Measurements from ENCODE around the gene GDAP2. TPM values are rescaled to one million over a fixed set of nuclear protein-coding genes. Genes with fewer than 3 reads are reported as not detected.

The GDAP2 gene
- total RNA-seq, 2 donors from 2014 or later: 15.8 to 20.8 TPM

- intact Hi-C loops (cut with DNase I): no loop called here
- WGBS, 2 donors: 80 to 82% methylated on average over 1 to 3 of the region's 3 CpGs
- Histone ChIP-seq H3K27ac (no peak overlapping the region), H3K36me3 (replicated peaks in 1 of 2; ENCODE audit: insufficient read depth in 1 of 2, low read depth in 2 of 2) (no peaks in the 10 kb centered on the region), H3K4me1 (peaks cover 30% of the 10 kb centered on the region), H3K27me3 (no peaks in the 10 kb centered on the region), H3K4me3 (no peak overlapping the region), H3K9me3 (no peaks in the 10 kb centered on the region)
- ATAC-seq (peak; percentile 40), DNase-seq (no peak)
- TF ChIP-seq POLR2A (IDR thresholded peaks at IDR 0.05) (no peak), CTCF (IDR thresholded peaks at IDR 0.05) (peak in 2 of 7 experiments; percentile 7 to 19)
Measured at GRCh38 chr1:117842408-117843170, 86.8 kb downstream of the GDAP2 start.

- DNase-seq (no peak), ATAC-seq (no peak)
- Histone ChIP-seq H3K36me3 (replicated peaks in 1 of 2; ENCODE audit: insufficient read depth in 1 of 2, low read depth in 2 of 2) (no peaks in the 10 kb centered on the region), H3K4me3 (no peak overlapping the region), H3K4me1 (peaks cover 16% of the 10 kb centered on the region), H3K27ac (no peak overlapping the region), H3K9me3 (no peaks in the 10 kb centered on the region), H3K27me3 (no peaks in the 10 kb centered on the region)
- WGBS, 2 donors: 94 to 96% methylated on average over 3 of the region's 3 CpGs
- intact Hi-C loops (cut with DNase I): no loop called here
- TF ChIP-seq POLR2A (IDR thresholded peaks at IDR 0.05) (no peak), CTCF (IDR thresholded peaks at IDR 0.05) (no peak)
Measured at GRCh38 chr1:117841117-117841650, 88.2 kb downstream of the GDAP2 start.

GRCh38 chr1:117838911-117839310 lies 90.5 kb downstream of the GDAP2 start:
- Histone ChIP-seq H3K36me3 (replicated peaks in 1 of 2; ENCODE audit: insufficient read depth in 1 of 2, low read depth in 2 of 2) (no peaks in the 10 kb centered on the region), H3K4me3 (no peak overlapping the region), H3K4me1 (peaks cover 16% of the 10 kb centered on the region), H3K9me3 (no peaks in the 10 kb centered on the region), H3K27ac (no peak overlapping the region), H3K27me3 (no peaks in the 10 kb centered on the region)
- ATAC-seq: no peak
- 93 to 96% methylated on average over 3 of the region's 3 CpGs for WGBS, 2 donors
- DNase-seq: no peak
- no peak for TF ChIP-seq CTCF (IDR thresholded peaks at IDR 0.05)
- no peak for TF ChIP-seq POLR2A (IDR thresholded peaks at IDR 0.05)
- intact Hi-C loops (cut with DNase I): no loop called here

GRCh38 chr1:117836069-117836468 lies 93.4 kb downstream of the GDAP2 start:
- Histone ChIP-seq H3K36me3 (replicated peaks in 1 of 2; ENCODE audit: insufficient read depth in 1 of 2, low read depth in 2 of 2) (no peaks in the 10 kb centered on the region), H3K27ac (no peak overlapping the region), H3K4me1 (peaks cover 17% of the 10 kb centered on the region), H3K9me3 (no peaks in the 10 kb centered on the region), H3K27me3 (no peaks in the 10 kb centered on the region), H3K4me3 (no peak overlapping the region)
- WGBS, 2 donors: 79 to 100% methylated on average over 1 of the region's 1 CpG
- no peak for DNase-seq
- TF ChIP-seq CTCF (IDR thresholded peaks at IDR 0.05) (no peak), POLR2A (IDR thresholded peaks at IDR 0.05) (no peak)
- intact Hi-C loops (cut with DNase I): no loop called here
- no peak for ATAC-seq

GRCh38 chr1:117834416-117834815 lies 95.0 kb downstream of the GDAP2 start:
- TF ChIP-seq POLR2A (IDR thresholded peaks at IDR 0.05) (no peak), CTCF (IDR thresholded peaks at IDR 0.05) (no peak)
- 87 to 89% methylated on average over 4 of the region's 4 CpGs for WGBS, 2 donors
- no peak for ATAC-seq
- no peak overlapping the region for H3K27ac ChIP-seq
- peaks cover 17% of the 10 kb centered on the region for H3K4me1 ChIP-seq
- no peaks in the 10 kb centered on the region for H3K9me3 ChIP-seq
- H3K4me3 ChIP-seq: no peak overlapping the region
- H3K36me3 ChIP-seq (replicated peaks in 1 of 2; ENCODE audit: insufficient read depth in 1 of 2, low read depth in 2 of 2): no peaks in the 10 kb centered on the region
- intact Hi-C loops (cut with DNase I): no loop called here
- no peaks in the 10 kb centered on the region for H3K27me3 ChIP-seq
- DNase-seq: no peak

All from body of pancreas (tissue), 4 donors.